RKO (cell line): ENCODE data around the gene TPM4.
"Not testable (repeated sequence)": the region's sequence is repeated elsewhere in the genome, so short reads cannot be mapped to it uniquely, and the experiment has no call there.

Source experiments
- DNase-seq: peaks from one replicate; pipeline ENCODE4 v3.0.0-alpha.2; 2016; ENCODE audit warnings: low spot score

The TPM4 gene

GRCh38 chr19:16073988-16074387 is 2.3 kb upstream of the TPM4 start:
- no peak for DNase-seq

GRCh38 chr19:16074488-16075365 is 1.6 kb upstream of the TPM4 start:
- no peak for DNase-seq

- no peak for DNase-seq
These were observed 703 bp upstream of the TPM4 start for GRCh38 chr19:16075430-16076153.

DNA sequence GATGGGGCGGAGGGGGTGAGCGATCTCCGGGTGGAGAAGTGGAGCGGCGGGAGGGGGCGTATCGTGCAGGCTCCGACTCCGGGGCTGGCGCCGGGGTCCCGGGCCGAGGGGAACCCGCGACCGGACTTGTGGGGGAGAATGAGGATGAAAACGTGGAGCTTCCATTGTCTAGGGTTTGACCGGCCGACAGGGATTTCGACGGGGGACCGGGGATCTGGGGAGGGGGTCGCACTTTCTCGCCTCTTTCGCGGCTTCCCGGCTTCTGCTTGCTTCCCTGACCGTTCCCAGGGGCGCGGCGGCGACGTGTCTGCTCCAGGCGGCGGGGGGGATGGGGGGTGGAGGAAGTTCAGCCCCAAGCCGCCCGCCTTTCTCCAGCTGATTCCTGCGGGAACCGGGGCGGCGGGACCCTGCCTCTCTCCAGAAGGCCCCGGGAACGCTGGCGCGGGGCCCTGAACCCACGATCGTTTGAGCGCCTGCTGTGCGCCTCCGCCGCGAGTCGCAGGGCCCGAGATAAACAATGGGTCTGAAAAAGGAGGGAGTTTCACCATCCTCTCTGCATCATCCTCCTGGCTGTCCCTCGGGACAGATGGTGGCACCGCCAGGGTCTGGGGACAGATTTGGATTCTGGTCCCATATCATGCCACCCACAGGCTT is 790 bp downstream of the TPM4 start:
- DNase-seq, result no peak

DNA sequence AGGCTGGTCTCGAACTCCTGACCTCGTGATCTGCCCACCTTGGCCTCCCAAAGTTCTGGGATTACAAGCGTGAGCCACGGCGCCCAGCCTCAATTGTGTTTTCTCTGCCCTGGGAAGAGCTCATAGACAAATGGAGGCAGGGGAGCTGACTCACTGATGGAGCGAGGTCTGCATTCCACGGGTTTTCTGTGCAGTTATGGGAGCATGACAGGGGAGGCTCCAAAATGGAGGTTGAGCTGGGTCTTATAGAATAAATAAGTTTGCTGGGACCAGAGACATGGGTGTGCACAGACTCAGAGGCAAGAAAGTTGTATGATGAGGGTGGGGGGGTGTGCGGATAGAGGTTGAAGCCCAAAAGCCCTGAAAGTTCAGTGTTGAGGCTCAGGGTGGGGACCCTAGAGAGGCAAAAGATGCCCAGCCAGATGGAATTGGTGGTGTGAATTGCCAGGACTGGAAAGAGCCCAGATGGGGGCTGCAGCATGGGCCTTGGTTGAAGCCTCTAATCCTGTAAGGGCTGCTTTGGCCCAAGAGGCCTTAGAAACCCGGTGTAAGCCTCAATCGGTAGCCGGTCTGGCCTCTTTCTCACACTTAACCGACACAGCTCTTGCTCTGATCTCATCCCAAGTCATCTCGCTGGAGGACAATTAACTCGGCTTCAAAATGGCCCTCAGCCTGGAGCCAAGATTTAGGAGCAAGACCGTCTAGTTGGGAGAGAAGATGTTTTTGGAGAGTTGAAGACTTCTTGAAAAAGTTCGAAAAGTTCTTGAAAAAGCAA is 1.9 kb downstream of the TPM4 start:
- peak; percentile 83 for DNase-seq

DNA sequence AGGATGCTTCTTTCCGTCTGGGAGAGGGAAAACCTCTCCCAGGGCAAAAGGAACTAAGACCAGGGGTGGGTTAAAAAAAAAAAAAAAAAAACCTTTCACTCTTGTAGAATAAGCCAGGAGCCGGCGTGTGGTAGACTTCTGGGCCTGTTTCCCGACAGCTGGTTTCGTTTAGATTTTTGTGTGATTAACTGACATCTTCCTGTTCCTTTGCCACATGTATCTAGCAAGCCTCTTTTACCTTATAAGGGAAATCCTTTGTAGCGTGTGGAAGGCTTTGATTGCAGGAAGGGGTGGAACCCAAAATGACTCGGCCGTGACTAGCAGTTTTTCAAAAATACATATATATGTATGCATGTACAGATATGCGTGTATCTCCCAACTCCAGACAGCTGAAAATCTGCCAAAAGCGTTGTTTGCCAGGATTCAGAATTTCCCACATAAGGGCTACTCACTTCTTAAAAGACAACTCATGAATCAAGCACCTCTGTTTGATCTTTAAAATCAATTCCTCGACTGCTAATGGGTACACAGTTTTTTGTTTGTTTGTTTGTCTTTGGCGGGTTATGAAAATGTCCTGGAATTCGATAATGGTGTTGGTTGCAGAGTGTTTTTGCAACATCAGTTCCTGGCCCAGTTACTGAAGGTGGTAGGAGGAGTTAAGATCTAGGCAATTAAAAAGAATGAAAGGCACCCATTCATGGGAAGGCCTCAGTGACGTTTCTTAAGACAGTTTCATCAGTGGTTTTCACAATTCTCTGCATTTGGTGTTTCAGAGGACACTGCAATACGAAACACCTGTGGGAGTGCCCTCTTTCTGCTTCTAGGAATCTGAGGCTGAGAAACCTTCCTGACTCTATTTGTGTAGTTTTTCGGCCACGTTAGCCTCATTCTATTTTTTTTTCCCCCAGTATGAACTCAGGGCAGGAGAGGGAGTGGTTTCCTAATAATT is 2.7 kb downstream of the TPM4 start:
- DNase-seq, result peak; percentile 99

- DNase-seq, result no peak
These were observed 7.9 kb downstream of the TPM4 start for GRCh38 chr19:16084067-16084685.

DNA sequence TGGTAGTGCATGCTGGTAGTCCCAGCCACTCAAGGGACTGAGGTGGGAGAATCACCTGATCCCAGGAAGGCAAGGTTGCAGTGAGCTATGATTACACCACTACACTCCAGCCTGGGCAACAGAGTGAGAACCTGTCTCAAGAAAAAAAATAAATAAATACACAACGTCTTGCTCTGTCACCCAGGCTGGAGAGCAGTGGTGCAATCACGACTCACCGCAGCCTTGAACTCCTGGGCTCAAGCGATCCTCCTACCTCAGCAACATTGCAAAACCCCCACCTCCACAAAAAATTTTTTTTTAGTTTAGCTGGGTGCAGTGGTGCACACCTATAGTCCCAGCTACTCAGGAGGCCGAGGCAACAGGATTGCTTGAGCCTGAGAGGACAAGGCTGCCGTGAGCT is 8.8 kb downstream of the TPM4 start:
- DNase-seq, result no peak

GRCh38 chr19:16087404-16087803 is 11.1 kb downstream of the TPM4 start:
- DNase-seq, result not testable (repeated sequence)

DNA sequence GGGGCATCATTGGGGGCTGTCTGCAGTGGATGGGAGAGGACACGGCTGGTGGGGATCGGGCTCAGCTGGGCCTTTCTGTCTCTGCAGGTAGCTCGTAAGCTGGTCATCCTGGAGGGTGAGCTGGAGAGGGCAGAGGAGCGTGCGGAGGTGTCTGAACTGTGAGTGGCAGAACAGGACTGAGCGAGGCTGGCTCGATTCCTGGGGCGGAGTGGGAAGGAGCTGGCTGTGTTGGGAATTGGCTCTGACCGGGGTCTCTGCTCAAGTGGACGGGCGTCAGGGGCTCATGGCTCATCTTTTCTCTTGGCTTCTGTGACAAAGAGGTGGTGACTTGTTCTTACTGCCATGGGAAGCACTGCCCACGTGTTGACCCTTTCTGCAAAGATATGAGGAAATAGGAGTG is 11.6 kb downstream of the TPM4 start:
- no peak for DNase-seq

DNA sequence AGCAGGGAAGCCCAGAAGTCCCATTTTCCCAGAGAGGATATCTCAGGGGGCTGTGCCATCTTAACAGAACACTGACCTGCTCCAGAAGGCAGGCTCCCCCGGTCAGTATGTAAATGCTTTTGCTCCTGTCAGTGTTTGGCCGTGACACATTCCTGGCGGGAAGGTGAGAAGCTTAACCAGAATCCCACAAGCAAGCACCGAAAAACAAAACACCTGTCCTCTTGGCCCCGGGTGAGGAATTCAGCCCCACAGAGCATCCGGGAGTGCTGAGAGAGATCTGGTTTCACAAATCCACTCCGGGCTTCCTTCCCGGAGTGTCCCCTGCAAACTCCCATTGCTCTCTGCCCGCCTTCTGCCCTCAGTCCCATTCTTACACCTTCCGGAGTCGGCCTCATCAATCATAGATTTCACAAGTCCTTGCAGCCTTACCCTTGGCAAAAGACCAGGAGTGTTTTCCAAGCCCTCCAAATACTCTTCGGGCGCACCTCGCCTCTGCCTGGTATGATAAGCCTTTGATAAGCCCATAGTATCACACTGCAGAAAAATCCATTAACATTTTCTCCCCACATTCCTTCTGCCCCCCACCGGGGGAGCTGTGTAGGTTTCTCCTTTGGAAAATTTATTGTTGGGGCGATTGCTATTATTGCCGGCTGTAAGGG is 12.2 kb downstream of the TPM4 start:
- DNase-seq, result no peak

DNA sequence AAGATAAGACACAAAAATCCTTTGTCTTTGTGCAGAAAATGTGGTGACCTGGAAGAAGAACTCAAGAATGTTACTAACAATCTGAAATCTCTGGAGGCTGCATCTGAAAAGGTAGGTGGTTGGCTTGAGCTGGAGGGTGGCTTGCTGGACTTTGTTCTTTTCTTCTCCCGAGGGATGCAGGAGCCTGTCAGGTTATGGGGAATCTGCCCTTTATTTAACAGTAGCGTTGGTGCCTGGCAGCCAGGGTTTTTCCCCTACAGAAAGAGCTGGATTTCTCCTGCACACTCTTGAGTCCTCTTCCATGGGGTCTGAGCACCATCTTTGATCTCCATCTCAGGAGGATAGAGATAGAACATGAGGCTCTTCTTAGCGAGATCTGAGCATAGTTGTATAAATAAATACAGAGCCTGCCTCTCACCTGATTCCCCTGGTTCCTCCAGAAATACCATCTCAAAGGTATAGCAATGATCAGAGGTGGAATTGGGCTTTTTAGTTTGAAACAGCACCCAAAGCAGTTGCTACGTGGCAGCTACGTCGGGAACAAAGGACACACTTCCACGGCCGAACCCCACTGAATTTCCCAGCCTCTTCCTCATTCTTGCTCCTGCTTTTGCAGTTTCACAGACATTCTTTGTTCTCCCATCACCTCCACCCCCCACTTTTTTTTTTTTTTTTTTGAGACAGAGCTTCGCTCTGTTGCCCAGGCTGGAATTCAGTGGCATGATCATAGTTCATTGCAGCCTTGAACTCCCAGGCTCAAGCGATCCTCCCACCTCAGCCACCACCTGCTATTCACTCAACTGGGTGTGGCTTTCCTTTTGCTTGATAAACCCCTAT is 12.9 kb downstream of the TPM4 start:
- no peak for DNase-seq

GRCh38 chr19:16091546-16092475 is 15.5 kb downstream of the TPM4 start:
- no peak for DNase-seq

GRCh38 chr19:16094360-16095070 is 18.2 kb downstream of the TPM4 start:
- DNase-seq, result no peak

GRCh38 chr19:16095071-16095571 is 18.8 kb downstream of the TPM4 start:
- no peak for DNase-seq

DNA sequence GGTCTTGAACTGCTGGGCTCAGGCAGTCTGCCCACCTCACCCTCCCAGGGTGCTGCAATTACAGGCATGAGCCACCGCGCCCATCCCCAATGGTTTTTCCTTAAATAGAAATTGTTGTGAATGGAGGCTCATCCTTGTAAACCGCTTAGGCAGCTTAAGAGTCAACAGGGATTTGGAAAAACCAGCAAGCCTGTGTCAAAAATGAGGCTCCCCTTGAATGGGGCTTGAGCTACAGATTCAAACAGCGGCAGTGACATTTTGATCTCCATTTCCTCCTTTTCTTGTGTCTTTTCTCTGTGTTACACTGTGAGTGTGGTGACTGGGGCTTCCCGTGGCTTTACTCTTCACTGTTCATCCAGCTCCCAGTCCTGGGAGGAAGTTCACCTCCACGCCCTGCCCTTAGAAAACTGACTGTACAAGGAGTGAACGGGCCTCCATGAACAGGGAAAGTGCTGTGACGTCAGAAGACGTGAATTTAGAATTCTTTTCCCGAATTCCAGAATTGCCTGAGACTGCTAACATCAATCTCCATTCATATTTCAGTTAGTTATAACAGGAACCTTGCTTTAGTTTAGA is 20.1 kb downstream of the TPM4 start:
- DNase-seq, result no peak

DNA sequence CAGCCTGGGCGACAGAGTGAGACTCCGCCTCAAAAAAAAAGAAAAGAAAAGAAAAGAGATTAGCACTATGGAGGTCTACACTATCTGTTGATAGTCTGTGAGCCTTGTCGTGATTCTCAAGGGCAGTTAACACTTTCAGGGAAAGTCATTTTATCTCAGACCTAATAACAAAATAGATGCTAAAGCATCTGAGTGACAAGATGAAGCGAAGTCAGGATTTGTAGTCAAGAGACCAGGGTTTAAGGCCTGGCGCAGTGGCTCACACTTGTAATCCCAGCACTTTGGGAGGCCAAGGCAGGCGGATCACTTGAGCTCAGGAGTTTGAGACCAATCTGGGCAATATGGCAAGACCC is 22.1 kb downstream of the TPM4 start:
- DNase-seq, result no peak
